GM19351 (cell line): ENCODE data around the gene SMG1.
"Not testable (repeated sequence)": the region's sequence is repeated elsewhere in the genome, so short reads cannot be mapped to it uniquely, and the experiment has no call there.

ENCODE experiments used
- ATAC-seq: cut with Tn5 transposase; IDR thresholded peaks from one replicate; pipeline ENCODE4 v1.9.1; 2021; ENCODE audit warnings: mild to moderate bottlenecking, moderate library complexity; ENCODE audit not compliant: unreplicated experiment

Gene SMG1

GRCh38 chr16:18936727-18937340 is 10.6 kb upstream of the SMG1 start:
- ATAC-seq, result no peak

- ATAC-seq, result no peak
Observed at GRCh38 chr16:18933501-18933900, 7.3 kb upstream of the SMG1 start.

GRCh38 chr16:18932243-18932987 is 6.2 kb upstream of the SMG1 start:
- ATAC-seq, result no peak

- ATAC-seq, result no peak
Observed at GRCh38 chr16:18931756-18932155, 5.5 kb upstream of the SMG1 start.

GRCh38 chr16:18930095-18930494 is 3.9 kb upstream of the SMG1 start:
- ATAC-seq, result not testable (repeated sequence)

- not testable (repeated sequence) for ATAC-seq
Observed at GRCh38 chr16:18928073-18928472, 1.9 kb upstream of the SMG1 start.

- peak; percentile 46 for ATAC-seq
Observed at GRCh38 chr16:18925215-18925985, 808 bp downstream of the SMG1 start.

- not testable (repeated sequence) for ATAC-seq
Observed at GRCh38 chr16:18923935-18924334, 2.3 kb downstream of the SMG1 start.

- not testable (repeated sequence) for ATAC-seq
Observed at GRCh38 chr16:18923124-18923523, 3.1 kb downstream of the SMG1 start.

GRCh38 chr16:18909585-18909984 is 16.6 kb downstream of the SMG1 start:
- not testable (repeated sequence) for ATAC-seq

- not testable (repeated sequence) for ATAC-seq
Observed at GRCh38 chr16:18908716-18909115, 17.5 kb downstream of the SMG1 start.

GRCh38 chr16:18902778-18903177 is 23.4 kb downstream of the SMG1 start:
- ATAC-seq, result not testable (repeated sequence)

- not testable (repeated sequence) for ATAC-seq
Observed at GRCh38 chr16:18902044-18902443, 24.2 kb downstream of the SMG1 start.

GRCh38 chr16:18901194-18901593 is 25.0 kb downstream of the SMG1 start:
- ATAC-seq, result not testable (repeated sequence)

- not testable (repeated sequence) for ATAC-seq
Observed at GRCh38 chr16:18884456-18884855, 41.8 kb downstream of the SMG1 start.

- not testable (repeated sequence) for ATAC-seq
Observed at GRCh38 chr16:18877734-18878133, 48.5 kb downstream of the SMG1 start.

- ATAC-seq, result not testable (repeated sequence)
Observed at GRCh38 chr16:18877259-18877658, 48.9 kb downstream of the SMG1 start.

- ATAC-seq, result not testable (repeated sequence)
Observed at GRCh38 chr16:18876301-18876700, 49.9 kb downstream of the SMG1 start.

GRCh38 chr16:18869043-18869771 is 57.0 kb downstream of the SMG1 start:
- not testable (repeated sequence) for ATAC-seq

GRCh38 chr16:18866277-18866823 is 59.9 kb downstream of the SMG1 start:
- not testable (repeated sequence) for ATAC-seq

GRCh38 chr16:18862891-18863290 is 63.3 kb downstream of the SMG1 start:
- ATAC-seq, result not testable (repeated sequence)
